Lower leg skin (tissue), 4 donors: ENCODE results near the gene MITF. TPM values are rescaled to one million over a fixed set of nuclear protein-coding genes. Genes with fewer than 3 reads are reported as not detected.

Experiments used
- DNase-seq, 2 donors: peaks; one replicate each; pipeline ENCODE4 v3.0.0-alpha.2; 2019; ENCODE audit warnings: low spot score in 2 of 2
- H3K4me3 ChIP-seq: fragments of 200-600 bp; sonication (generic); 2 replicates; pipeline ENCODE4 v1.5.1; 2017; ENCODE audit warnings: mild to moderate bottlenecking, low read depth; ENCODE audit not compliant: poor library complexity, severe bottlenecking
- CTCF ChIP-seq, 3 donors: fragments of 450-650 bp; IDR thresholded peaks; one replicate each; pipeline ENCODE4 v1.5.1; 2016; ENCODE audit warnings: antibody characterized with exemption in 3 of 3, mild to moderate bottlenecking in 3 of 3, moderate library complexity in 2 of 3
- POLR2A ChIP-seq, 2 donors: fragments of 450-650 bp; IDR thresholded peaks; one replicate each; pipeline ENCODE4 v1.6.1; 2016 to 2017; ENCODE audit warnings: antibody characterized with exemption in 2 of 2, mild to moderate bottlenecking in 1 of 2, moderate library complexity in 1 of 2
- WGBS, 2 donors: methylation state at CpG; one replicate each; pipeline ENCODE4 v1.1.5; 2018; 5-methylcytosine and 5-hydroxymethylcytosine counted together
- intact Hi-C: fragments of 100-400 bp; cut with DNase I; formaldehyde crosslinking; loops from one replicate; pipeline ENCODE4 v1.15.0; 2023; ENCODE audit warnings: low total_unique reads
- total RNA-seq, 4 donors: library from RNA; depleted of rRNA; stranded (reverse); fragments of >200 nt; gene quantifications; one replicate each; pipeline ENCODE4 v1.1.0, GENCODE V29; 2016

Gene MITF
- total RNA-seq, 4 donors from 2014 or later = 12.9 to 22.9 (median 17.1) TPM

- TF ChIP-seq POLR2A (IDR thresholded peaks at IDR 0.05) (no peak), CTCF (IDR thresholded peaks at IDR 0.05) (no peak)
- no peak overlapping the region for H3K4me3 ChIP-seq
- 77 to 81% methylated on average over 2 of the region's 2 CpGs for WGBS, 2 donors
- no peak for DNase-seq
- intact Hi-C loops = no loop called here
Measured at GRCh38 chr3:69976021-69976420, 236.8 kb downstream of the MITF start.

GRCh38 chr3:69983546-69984265, 244.4 kb downstream of the MITF start:
- intact Hi-C loops = no loop called here
- DNase-seq = no peak
- H3K4me3 ChIP-seq = no peak overlapping the region
- TF ChIP-seq POLR2A (IDR thresholded peaks at IDR 0.05) (no peak), CTCF (IDR thresholded peaks at IDR 0.05) (no peak)
- WGBS, 2 donors = 87 to 91% methylated on average over 5 of the region's 5 CpGs

GRCh38 chr3:69985266-69985665, 246.0 kb downstream of the MITF start:
- 59 to 68% methylated on average over 4 of the region's 4 CpGs for WGBS, 2 donors
- DNase-seq = no peak
- no peak overlapping the region for H3K4me3 ChIP-seq
- TF ChIP-seq POLR2A (IDR thresholded peaks at IDR 0.05) (no peak), CTCF (IDR thresholded peaks at IDR 0.05) (no peak)
- intact Hi-C loops = no loop called here

GRCh38 chr3:69986419-69986818, 247.2 kb downstream of the MITF start:
- WGBS, 2 donors = 84 to 88% methylated on average over 6 of the region's 6 CpGs
- intact Hi-C loops = no loop called here
- TF ChIP-seq POLR2A (IDR thresholded peaks at IDR 0.05) = no peak
- TF ChIP-seq CTCF (IDR thresholded peaks at IDR 0.05) = no peak
- DNase-seq = no peak
- H3K4me3 ChIP-seq = no peak overlapping the region

GRCh38 chr3:69987833-69988232, 248.6 kb downstream of the MITF start:
- H3K4me3 ChIP-seq = no peak overlapping the region
- intact Hi-C loops = no loop called here
- DNase-seq = no peak
- WGBS, 2 donors = 81 to 87% methylated on average over 6 of the region's 6 CpGs
- TF ChIP-seq POLR2A (IDR thresholded peaks at IDR 0.05) (no peak), CTCF (IDR thresholded peaks at IDR 0.05) (no peak)

- WGBS, 2 donors = 88 to 91% methylated on average over 4 of the region's 4 CpGs
- no peak overlapping the region for H3K4me3 ChIP-seq
- intact Hi-C loops = no loop called here
- DNase-seq = no peak
- TF ChIP-seq POLR2A (IDR thresholded peaks at IDR 0.05) (no peak), CTCF (IDR thresholded peaks at IDR 0.05) (no peak)
Measured at GRCh38 chr3:69993757-69994156, 254.5 kb downstream of the MITF start.
